ENCODE data around the gene PHLDA2. TPM values are rescaled to one million over a fixed set of nuclear protein-coding genes. Genes with fewer than 3 reads are reported as not detected.

Gene PHLDA2
- total RNA-seq, 1 experiment from 2014 or later = 309 TPM

DNA sequence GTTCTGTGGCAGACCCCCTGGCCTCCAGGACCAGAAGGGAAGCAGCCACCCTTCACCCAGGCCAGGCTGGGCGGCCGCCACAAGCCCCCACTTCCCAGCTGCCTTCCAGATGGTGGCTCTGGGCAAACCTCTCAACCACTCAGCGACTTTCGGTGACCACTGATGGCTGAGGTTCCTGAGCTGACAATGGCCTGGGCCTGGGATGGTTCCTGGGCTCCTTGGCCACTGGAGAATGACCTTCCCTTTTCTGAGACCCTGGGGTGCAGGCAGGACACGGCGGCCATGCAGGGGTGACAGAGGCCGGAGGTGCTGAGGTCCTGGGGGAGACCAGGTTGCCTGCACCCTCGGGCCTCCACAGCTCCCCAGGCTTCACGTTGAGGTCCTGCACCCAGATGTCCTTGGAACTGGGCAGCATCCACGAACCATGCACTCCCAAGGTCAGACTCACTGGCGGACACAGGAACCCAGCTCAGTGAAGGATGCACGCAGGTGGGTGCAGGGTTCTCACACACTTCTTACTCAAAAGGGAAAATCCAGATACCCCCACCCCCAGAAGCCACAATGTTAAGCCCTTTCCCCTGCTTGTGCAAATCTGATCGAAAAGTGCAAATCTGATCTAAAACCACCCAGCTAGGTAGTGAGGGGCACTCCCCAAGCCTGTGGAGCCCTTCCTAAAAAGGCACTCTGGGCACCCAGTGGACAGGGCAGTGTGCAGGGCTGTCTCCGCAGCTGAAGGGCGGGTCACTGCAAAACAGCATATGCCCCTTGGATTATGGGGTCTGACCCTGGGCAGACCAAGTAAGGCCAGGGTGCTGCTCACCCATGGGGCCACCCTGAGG, 13.9 kb upstream of the PHLDA2 start:
- RAD21 ChIA-PET (ENCODE audit: low non-redundant PET in 1 of 2, low total read pairs in 2 of 2, uncharacterized antibody in 2 of 2, unreplicated experiment in 2 of 2) = no interaction called here
- BruUV-seq (replicated peaks) = no TSS peak

More for the DNA sequence above, 13.9 kb upstream of the PHLDA2 start:
- intact Hi-C loops (cut with micrococcal nuclease) = no loop called here
- Histone ChIP-seq H3K36me3 (ENCODE audit: control insufficient read depth in 1 of 2, insufficient read depth in 2 of 2, low read length in 2 of 2) (peaks cover 12 to 23% of the 10 kb centered on the region in 2 experiments; a peak in 2 of 4 replicates), H3K27ac (ENCODE audit: low read depth, low read length) (no peak overlapping the region; the same call in 1 of the 2 replicates), H3K4me1 (ENCODE audit: control insufficient read depth in 1 of 2, insufficient read depth in 2 of 2, low read length in 2 of 2) (peaks cover 22 to 41% of the 10 kb centered on the region in 2 experiments), H4K20me1 (ENCODE audit: insufficient read depth) (no peaks in the 10 kb centered on the region), H3K9ac (ENCODE audit: low read length) (no peak overlapping the region), H3K27me3 (ENCODE audit: insufficient read depth, low read length) (no peaks in the 10 kb centered on the region), H3K4me3 (replicated peaks in 1 of 2; ENCODE audit: low read depth in 1 of 2, low read length in 2 of 2) (no peak overlapping the region), H3K9me3 (ENCODE audit: control insufficient read depth in 1 of 2, insufficient read depth in 1 of 2, low read depth in 1 of 2, low read length in 2 of 2) (peaks cover 0 to 6% of the 10 kb centered on the region in 2 experiments; a peak in 1 of 4 replicates), H3K79me2 (ENCODE audit: insufficient read depth, low read length) (peaks cover 16% of the 10 kb centered on the region; the same call in 1 of the 2 replicates), H3K4me2 (ENCODE audit: low read length) (no peak overlapping the region), H3K9me2 (ENCODE audit: insufficient read depth) (no peaks in the 10 kb centered on the region), H2AFZ (ENCODE audit: low read depth, low read length, poor library complexity, severe bottlenecking) (no peak overlapping the region)
- ChIA-PET POLR2A (no interaction called here), CTCF (no interaction called here)
- no peak for DNase-seq (ENCODE audit: low read depth, low spot score)
- ATAC-seq = no peak
- TF ChIP-seq EZH2phosphoT487 (IDR thresholded peaks at IDR 0.05; ENCODE audit: borderline replicate concordance) (no peak), EGR1 (IDR thresholded peaks at IDR 0.05; ENCODE audit: low read depth) (no peak), JUND (IDR thresholded peaks at IDR 0.05) (no peak), FOSL1 (IDR thresholded peaks at IDR 0.05; ENCODE audit: low read depth) (no peak), YY1 (IDR thresholded peaks at IDR 0.05; ENCODE audit: extremely low read depth, insufficient replicate concordance, low read depth, low read length) (no peak), ZFX (IDR thresholded peaks at IDR 0.05) (no peak), REST (IDR thresholded peaks at IDR 0.05; ENCODE audit: low read depth) (no peak), SIN3A (IDR thresholded peaks at IDR 0.05; ENCODE audit: low read depth) (no peak), ZNF274 (IDR thresholded peaks at IDR 0.05; ENCODE audit: low read depth, low read length) (no peak)
